Astrocyte of the cerebellum (primary cell): ENCODE data around the gene GNGT2.

Source experiments
- DNase-seq: peaks from one replicate; pipeline ENCODE4 v3.0.0-alpha.2; 2011; ENCODE audit warnings: low read depth
- H3K4me3 ChIP-seq: 2 replicates; pipeline ENCODE4 v1.5.1; 2011; ENCODE audit warnings: mild to moderate bottlenecking, low read depth, low read length, moderate library complexity
- CTCF ChIP-seq: IDR thresholded peaks from 2 replicates; pipeline ENCODE4 v1.5.1; 2012; ENCODE audit warnings: low read length, low read depth, moderate library complexity, mild to moderate bottlenecking; ENCODE audit errors: missing control alignments
- in situ Hi-C: cut with HindIII; loops from 2 replicates; pipeline ENCODE4 v1.10.0; 2017; ENCODE audit warnings: low sequenced_read_pairs

The GNGT2 gene

GRCh38 chr17:49213847-49214246, 3.5 kb upstream of the GNGT2 start:
- no peak for DNase-seq
- TF ChIP-seq CTCF, result no peak
- in situ Hi-C loops, result no loop called here
- no peak overlapping the region for H3K4me3 ChIP-seq

- no peak for DNase-seq
Measured at GRCh38 chr17:49213399-49213798, 3.0 kb upstream of the GNGT2 start.

GRCh38 chr17:49209061-49209571, 1.3 kb downstream of the GNGT2 start:
- in situ Hi-C loops, result no loop called here
- H3K4me3 ChIP-seq, result no peak overlapping the region
- no peak for DNase-seq
- no peak for TF ChIP-seq CTCF

More at GRCh38 chr17:49213399-49213798, 3.0 kb upstream of the GNGT2 start:
- H3K4me3 ChIP-seq, result no peak overlapping the region
- in situ Hi-C loops, result no loop called here
- TF ChIP-seq CTCF, result no peak

- H3K4me3 ChIP-seq, result no peak overlapping the region
- no peak for DNase-seq
- no peak for TF ChIP-seq CTCF
- in situ Hi-C loops, result no loop called here
Measured at GRCh38 chr17:49204516-49204915, 5.9 kb downstream of the GNGT2 start.

- in situ Hi-C loops, result no loop called here
- TF ChIP-seq CTCF, result no peak
- no peak for DNase-seq
Measured at GRCh38 chr17:49203796-49204195, 6.6 kb downstream of the GNGT2 start.

GRCh38 chr17:49201481-49201927, 8.9 kb downstream of the GNGT2 start:
- peak; percentile 16 for DNase-seq
- in situ Hi-C loops, result no loop called here
- H3K4me3 ChIP-seq, result no peak overlapping the region
- TF ChIP-seq CTCF, result no peak

More at GRCh38 chr17:49203796-49204195, 6.6 kb downstream of the GNGT2 start:
- no peak overlapping the region for H3K4me3 ChIP-seq

- no peak for DNase-seq
- H3K4me3 ChIP-seq, result no peak overlapping the region
- in situ Hi-C loops, result no loop called here
- TF ChIP-seq CTCF, result no peak
Measured at GRCh38 chr17:49200423-49201083, 9.8 kb downstream of the GNGT2 start.
